Measurements from ENCODE around the gene ADARB1.

The ADARB1 gene

GRCh38 chr21:45253633-45254459, 179.5 kb downstream of the ADARB1 start:
- no peak for DNase-seq (ENCODE audit: low read depth)

GRCh38 chr21:45254460-45254930, 180.1 kb downstream of the ADARB1 start:
- H3K4me3 ChIP-seq (ENCODE audit: low read depth, low read length) = no peak overlapping the region
- DNase-seq (ENCODE audit: low read depth) = no peak
- TF ChIP-seq POLR2A (IDR thresholded peaks at IDR 0.05; ENCODE audit: extremely low read depth, insufficient read length) (no peak), CTCF (IDR thresholded peaks at IDR 0.05; ENCODE audit: low read depth, low read length) (no peak), MYC (IDR thresholded peaks at IDR 0.05; ENCODE audit: low read depth, low read length) (no peak), MAX (IDR thresholded peaks at IDR 0.05; ENCODE audit: low read depth, low read length) (no peak)

More at GRCh38 chr21:45253633-45254459, 179.5 kb downstream of the ADARB1 start:
- H3K4me3 ChIP-seq (ENCODE audit: low read depth, low read length) = no peak overlapping the region
- TF ChIP-seq CTCF (IDR thresholded peaks at IDR 0.05; ENCODE audit: low read depth, low read length) (no peak), MAX (IDR thresholded peaks at IDR 0.05; ENCODE audit: low read depth, low read length) (no peak), MYC (IDR thresholded peaks at IDR 0.05; ENCODE audit: low read depth, low read length) (no peak), POLR2A (IDR thresholded peaks at IDR 0.05; ENCODE audit: extremely low read depth, insufficient read length) (no peak)

GRCh38 chr21:45255381-45256020, 181.1 kb downstream of the ADARB1 start:
- no peak overlapping the region for H3K4me3 ChIP-seq (ENCODE audit: low read depth, low read length)
- peak; percentile 12 for DNase-seq (ENCODE audit: low read depth)
- peak; percentile 77 for TF ChIP-seq MAX (IDR thresholded peaks at IDR 0.05; ENCODE audit: low read depth, low read length)
- no peak for TF ChIP-seq CTCF (IDR thresholded peaks at IDR 0.05; ENCODE audit: low read depth, low read length)
- TF ChIP-seq MYC (IDR thresholded peaks at IDR 0.05; ENCODE audit: low read depth, low read length) = no peak

GRCh38 chr21:45256021-45256911, 181.9 kb downstream of the ADARB1 start:
- no peak overlapping the region for H3K4me3 ChIP-seq (ENCODE audit: low read depth, low read length)
- TF ChIP-seq MAX (IDR thresholded peaks at IDR 0.05; ENCODE audit: low read depth, low read length) (0 out of 2 replicates have a peak, but pooled peaks have one; percentile 13), POLR2A (IDR thresholded peaks at IDR 0.05; ENCODE audit: extremely low read depth, insufficient read length) (no peak), MYC (IDR thresholded peaks at IDR 0.05; ENCODE audit: low read depth, low read length) (peak; percentile 11; the same call in 1 of the 2 replicates)
- peak; percentile 72 for DNase-seq (ENCODE audit: low read depth)

GRCh38 chr21:45256912-45257672, 182.7 kb downstream of the ADARB1 start:
- H3K4me3 ChIP-seq (ENCODE audit: low read depth, low read length) = no peak overlapping the region
- peak; percentile 74 for DNase-seq (ENCODE audit: low read depth)
- TF ChIP-seq MYC (IDR thresholded peaks at IDR 0.05; ENCODE audit: low read depth, low read length) (0 out of 2 replicates have a peak, but pooled peaks have one; percentile 5), MAX (IDR thresholded peaks at IDR 0.05; ENCODE audit: low read depth, low read length) (no peak)

All from NB4 (cell line).